ENCODE data around the gene FOXA1.

The FOXA1 gene

DNA sequence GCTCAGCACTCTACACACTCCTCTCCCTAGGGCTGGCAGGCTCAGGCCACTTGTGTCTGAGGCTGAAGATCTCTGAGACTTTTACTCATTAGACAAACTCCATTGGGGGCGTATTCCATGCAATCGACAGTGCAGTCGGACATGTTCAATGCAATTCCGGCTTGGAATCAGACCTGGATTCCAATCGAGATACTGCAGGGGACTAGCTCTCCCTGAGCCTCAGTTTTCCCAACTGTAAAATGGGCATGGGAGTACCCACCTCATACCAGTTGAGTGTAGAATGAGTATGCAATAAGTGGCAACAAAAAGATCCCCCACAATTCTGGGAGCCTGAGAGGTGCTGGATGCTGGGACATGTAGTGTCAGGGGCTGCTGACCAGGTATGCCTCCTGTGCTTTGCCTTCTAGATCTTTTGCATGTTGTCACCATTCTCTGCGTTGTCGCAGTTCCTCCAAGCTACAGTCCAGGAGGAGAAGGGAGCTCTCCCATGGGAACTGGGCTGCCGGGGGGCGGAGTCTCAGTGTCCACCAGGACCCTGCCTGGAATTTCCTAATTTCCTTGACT lies 8.7 kb upstream of the FOXA1 start:
- no peak overlapping the region for H3K27ac ChIP-seq
- H3K4me1 ChIP-seq = no peaks in the 10 kb centered on the region
- no peaks in the 10 kb centered on the region for H3K27me3 ChIP-seq
- no peak overlapping the region for H3K4me2 ChIP-seq
- TF ChIP-seq Cebpa-rat (IDR thresholded peaks at IDR 0.05) = no peak
- no peak overlapping the region for H3K4me3 ChIP-seq
- H3K36me3 ChIP-seq = no peaks in the 10 kb centered on the region
- no peaks in the 10 kb centered on the region for H4K20me1 ChIP-seq
- H3K9ac ChIP-seq = no peak overlapping the region
- peaks cover 14 to 42% (median 21%) of the 10 kb centered on the region in 11 experiments for H3K9me3 ChIP-seq (replicated peaks in 1 of 11)

DNA sequence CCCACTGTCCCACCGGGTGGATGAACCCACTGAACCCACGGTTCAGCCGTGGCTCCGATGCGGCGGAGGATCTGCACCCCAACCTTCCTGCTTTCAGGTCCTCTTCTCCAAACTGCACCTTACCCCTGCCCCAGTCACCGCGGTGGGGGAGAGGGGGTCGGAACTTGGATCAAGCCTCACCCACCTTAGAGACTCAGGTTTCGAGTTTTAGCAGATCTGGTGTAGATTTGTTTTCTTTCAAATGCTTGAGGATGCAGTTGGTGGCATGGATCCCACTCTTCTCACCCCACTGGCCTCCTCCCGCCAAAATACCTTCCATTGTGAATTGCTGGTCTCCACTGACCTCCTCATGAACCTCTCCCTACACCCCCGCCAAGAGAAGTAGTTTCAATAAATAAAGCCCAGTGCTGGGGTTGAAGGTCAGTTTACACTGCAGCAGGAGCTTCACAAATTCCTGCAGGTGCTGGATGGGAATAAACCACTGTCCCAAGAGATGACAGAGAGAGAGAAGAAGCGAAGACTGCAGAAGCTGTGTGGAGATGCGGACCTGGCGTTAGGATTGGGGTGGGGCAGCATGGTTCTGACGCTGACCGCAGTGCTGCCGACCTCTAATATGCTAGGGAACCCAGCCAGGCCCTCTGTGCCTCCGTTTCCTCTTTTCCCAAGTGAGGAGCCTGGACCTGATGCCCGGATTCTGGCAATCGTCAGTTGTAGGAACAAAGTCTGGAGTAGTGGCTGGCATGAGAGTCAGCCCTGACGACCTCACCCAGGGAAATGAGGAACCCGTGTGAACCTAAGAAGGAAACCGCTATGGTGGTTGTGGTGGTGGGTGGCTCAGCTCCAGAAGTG lies 7.8 kb upstream of the FOXA1 start:
- H3K4me3 ChIP-seq = no peak overlapping the region
- no peak overlapping the region for H3K27ac ChIP-seq
- no peaks in the 10 kb centered on the region for H3K36me3 ChIP-seq
- no peak overlapping the region for H3K9ac ChIP-seq
- no peak for TF ChIP-seq Cebpa-rat (IDR thresholded peaks at IDR 0.05)
- no peaks in the 10 kb centered on the region for H3K4me1 ChIP-seq
- H3K27me3 ChIP-seq = no peaks in the 10 kb centered on the region
- H4K20me1 ChIP-seq = no peaks in the 10 kb centered on the region
- H3K4me2 ChIP-seq = no peak overlapping the region
- peaks cover 24 to 52% (median 31%) of the 10 kb centered on the region in 11 experiments for H3K9me3 ChIP-seq (replicated peaks in 1 of 11)

DNA sequence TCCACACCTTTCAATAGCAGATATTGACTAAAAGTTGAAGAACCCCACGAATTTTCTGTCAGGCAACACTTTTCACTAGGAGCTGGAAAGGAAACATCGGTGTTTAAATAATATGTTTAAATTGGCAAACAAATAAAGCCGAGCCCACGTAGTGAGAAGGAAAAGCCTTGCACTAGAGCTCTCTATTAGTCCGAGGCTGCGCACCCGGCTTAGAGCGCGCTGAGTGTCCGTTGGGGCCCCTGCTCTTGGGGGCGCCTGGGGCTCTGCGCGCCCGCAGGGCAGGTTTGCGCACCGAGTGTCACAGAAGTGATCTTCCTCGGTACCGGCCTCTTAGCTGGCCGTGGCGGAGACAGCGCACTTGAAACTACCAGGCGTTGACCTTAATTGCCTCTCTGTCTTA lies 6.8 kb upstream of the FOXA1 start:
- Histone ChIP-seq H3K9ac (no peak overlapping the region), H3K27me3 (no peaks in the 10 kb centered on the region), H3K9me3 (replicated peaks in 1 of 11) (peaks cover 29 to 61% (median 40%) of the 10 kb centered on the region in 11 experiments), H3K36me3 (no peaks in the 10 kb centered on the region), H3K27ac (no peak overlapping the region), H3K4me1 (no peaks in the 10 kb centered on the region), H3K4me2 (no peak overlapping the region), H4K20me1 (no peaks in the 10 kb centered on the region), H3K4me3 (no peak overlapping the region)
- TF ChIP-seq Cebpa-rat (IDR thresholded peaks at IDR 0.05) = no peak

DNA sequence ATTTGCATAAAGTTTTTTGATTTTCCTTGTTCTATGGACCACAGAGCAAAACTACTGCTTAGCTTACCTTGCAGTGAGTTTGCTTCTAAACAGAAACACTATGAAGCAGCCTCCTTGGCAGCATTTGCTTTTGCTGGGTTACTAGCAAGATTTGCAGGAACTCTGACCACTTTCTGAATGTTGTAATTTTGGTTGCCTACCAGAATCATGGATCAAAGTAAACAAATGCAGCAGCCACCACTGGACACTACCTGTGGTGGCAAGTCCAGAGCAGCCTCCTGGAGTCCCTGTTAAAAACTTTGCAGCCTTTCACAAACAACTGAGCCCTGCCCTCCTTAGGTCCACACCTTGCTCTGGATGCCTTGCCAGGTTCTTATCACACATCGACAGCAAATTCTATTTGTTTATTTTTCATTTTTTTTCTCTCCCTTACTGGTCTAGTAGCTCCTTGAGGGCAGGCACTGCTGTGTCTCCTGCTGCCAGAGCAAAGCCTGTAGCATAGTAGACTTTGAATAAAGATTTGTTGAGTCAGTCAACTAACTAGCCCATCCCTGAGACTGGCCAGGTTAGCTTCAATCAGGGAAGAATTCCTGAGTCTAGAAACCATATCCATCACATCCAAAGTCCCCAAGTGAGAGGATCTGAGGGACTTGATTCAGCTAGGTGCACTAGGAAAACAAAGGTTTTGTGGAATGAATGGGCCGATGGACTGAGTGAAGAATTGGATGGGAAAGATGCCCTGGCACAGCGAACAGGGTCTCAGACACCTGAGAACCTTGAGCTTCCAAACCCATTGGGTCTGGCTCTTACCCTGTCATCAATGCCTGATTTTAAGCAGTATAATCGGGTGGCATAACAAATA lies 6.1 kb upstream of the FOXA1 start:
- H3K27ac ChIP-seq = no peak overlapping the region
- H3K27me3 ChIP-seq = no peaks in the 10 kb centered on the region
- H4K20me1 ChIP-seq = no peaks in the 10 kb centered on the region

DNA sequence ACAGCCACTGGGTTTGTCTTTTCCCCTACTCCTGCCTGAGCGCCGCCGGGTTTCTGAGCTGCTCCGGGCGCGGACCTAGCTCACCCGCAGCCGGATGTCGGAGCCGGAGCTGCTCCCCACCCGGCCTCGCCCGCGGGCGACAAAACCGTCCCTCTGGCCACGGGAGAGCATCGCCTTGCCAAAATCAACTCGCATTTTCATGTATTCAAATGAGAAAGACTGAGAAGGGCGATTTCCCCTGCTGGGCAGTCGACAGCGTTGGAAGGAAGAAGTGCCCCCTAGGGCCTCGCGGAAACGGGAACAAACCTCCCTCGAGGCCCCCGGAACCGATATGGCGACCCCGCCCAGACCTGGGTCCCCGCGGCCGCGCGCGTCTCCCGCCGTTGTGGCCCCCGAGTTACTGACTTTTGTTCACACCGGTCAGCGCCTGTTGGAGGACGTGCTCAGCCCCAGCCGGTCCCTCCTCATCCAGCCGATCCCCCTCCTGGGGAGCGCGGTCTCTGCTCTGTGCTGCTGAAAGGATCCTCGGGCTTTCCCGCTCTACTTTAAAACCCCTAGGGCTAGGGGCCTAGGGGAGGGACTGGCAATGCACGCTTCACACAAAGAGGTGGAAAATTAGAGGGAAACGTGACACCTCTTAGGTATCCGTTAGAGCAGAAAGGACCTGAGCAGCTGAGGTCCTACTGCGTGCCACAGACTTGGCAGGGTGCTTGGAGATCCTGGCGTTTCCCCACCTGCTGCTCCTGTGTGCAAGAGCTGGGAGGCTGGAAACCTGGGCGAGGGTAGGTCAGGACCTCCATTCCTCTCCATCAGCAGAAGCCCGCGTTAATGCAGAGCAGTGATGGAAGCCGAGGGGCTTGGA lies 4.7 kb upstream of the FOXA1 start:
- H4K20me1 ChIP-seq = no peaks in the 10 kb centered on the region
- no peak overlapping the region for H3K4me2 ChIP-seq
- no peak for TF ChIP-seq Cebpa-rat (IDR thresholded peaks at IDR 0.05)
- H3K27me3 ChIP-seq = no peaks in the 10 kb centered on the region
- no peak overlapping the region for H3K9ac ChIP-seq
- H3K36me3 ChIP-seq = no peaks in the 10 kb centered on the region
- no peak overlapping the region for H3K27ac ChIP-seq
- no peak overlapping the region; a peak in 1 of 20 replicates for H3K4me3 ChIP-seq
- H3K9me3 ChIP-seq (replicated peaks in 1 of 11) = peaks cover 44 to 82% (median 55%) of the 10 kb centered on the region in 11 experiments
- no peaks in the 10 kb centered on the region for H3K4me1 ChIP-seq

More for the DNA sequence above, 6.1 kb upstream of the FOXA1 start:
- no peaks in the 10 kb centered on the region for H3K36me3 ChIP-seq
- TF ChIP-seq Cebpa-rat (IDR thresholded peaks at IDR 0.05) = no peak
- H3K9me3 ChIP-seq (replicated peaks in 1 of 11) = peaks cover 33 to 69% (median 45%) of the 10 kb centered on the region in 11 experiments
- no peak overlapping the region for H3K4me3 ChIP-seq
- no peak overlapping the region for H3K9ac ChIP-seq
- no peaks in the 10 kb centered on the region for H3K4me1 ChIP-seq
- H3K4me2 ChIP-seq = no peak overlapping the region

DNA sequence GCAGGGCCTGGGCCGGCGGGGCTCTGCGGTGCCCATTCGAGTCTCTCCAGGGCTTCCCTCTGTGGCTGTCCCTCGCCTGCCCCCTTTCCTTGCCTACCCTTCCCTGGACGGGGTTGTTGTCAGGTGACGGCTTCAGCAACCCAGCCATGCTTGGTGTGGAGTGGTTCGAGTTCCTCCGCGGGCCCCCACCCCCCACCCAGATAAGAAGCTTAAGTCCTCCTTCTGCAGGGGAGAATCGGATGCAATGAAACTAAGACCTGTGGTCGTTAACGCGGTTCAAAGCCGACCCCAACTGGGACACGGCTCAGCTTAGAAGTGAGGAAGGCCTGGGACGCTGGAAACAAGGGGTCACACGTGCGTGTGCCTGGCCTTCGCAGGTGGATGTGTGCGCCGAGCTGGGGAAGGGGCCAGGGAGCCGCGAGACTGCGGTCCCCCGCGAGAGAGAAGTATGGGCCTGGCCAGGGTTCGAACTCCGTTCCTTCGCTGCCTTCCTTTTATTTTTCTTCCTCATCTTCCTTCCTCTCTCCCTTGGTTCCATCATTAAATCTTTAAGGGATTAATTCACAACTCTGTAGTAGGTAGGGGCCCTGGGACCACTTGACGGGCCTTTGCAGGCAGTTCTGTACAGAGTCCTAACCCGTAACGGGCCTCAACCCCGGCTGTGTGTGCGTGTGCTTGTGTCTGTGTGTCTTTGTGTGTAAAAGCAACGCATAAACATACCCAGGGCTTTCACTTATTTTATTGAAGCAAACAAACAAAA lies 3.9 kb upstream of the FOXA1 start:
- Histone ChIP-seq H3K9ac (no peak overlapping the region), H3K4me2 (no peak overlapping the region), H3K4me3 (no peak overlapping the region), H3K9me3 (replicated peaks in 1 of 11) (peaks cover 52 to 90% (median 63%) of the 10 kb centered on the region in 11 experiments), H3K4me1 (no peaks in the 10 kb centered on the region), H3K36me3 (no peaks in the 10 kb centered on the region), H3K27me3 (no peaks in the 10 kb centered on the region), H4K20me1 (no peaks in the 10 kb centered on the region), H3K27ac (no peak overlapping the region)
- no peak for TF ChIP-seq Cebpa-rat (IDR thresholded peaks at IDR 0.05)

DNA sequence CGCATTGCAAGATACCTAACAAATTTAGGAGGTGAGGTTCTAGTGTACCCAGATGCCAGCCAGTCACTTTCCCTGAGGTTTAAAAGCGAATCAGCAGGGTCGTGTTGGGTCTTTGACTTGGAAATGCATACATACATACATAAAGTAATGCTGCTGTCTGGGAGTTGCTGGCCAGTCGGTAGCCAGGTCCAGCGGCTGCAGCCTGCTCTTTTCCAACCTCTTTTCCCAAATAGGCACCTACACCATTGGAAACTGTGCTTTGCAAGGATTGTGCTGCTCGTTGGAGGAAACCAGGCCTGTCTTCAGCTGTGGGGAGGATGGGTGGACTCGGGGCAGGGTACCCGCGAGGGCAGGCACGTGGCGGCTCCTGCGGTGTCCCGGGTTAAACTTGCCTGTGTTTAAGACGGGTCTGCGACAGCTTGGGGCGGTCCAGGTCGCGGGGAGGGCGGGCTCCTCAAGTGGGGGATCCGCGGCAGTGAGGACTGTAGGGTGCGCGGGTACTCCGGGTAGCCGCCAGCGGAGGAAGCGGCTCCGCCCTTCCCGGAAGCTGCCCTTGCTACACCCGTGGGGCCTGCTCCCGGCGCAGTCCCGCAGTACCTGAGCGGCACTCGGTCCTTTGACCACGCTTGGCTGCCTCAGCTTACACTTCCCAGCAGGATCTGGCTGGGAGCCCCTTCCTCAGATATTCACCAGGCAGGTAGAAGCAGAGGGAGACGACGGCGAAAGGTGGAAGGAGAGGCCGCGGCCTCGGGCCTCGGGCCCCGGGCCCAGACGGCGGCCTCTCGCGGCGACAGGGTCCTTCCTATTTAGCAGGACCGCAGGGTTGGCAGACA lies 3.1 kb upstream of the FOXA1 start:
- TF ChIP-seq Cebpa-rat (IDR thresholded peaks at IDR 0.05) = no peak
- H3K27ac ChIP-seq = no peak overlapping the region
- H4K20me1 ChIP-seq = no peaks in the 10 kb centered on the region
- H3K27me3 ChIP-seq = no peaks in the 10 kb centered on the region
- H3K9me3 ChIP-seq (replicated peaks in 1 of 11) = peaks cover 57 to 96% (median 69%) of the 10 kb centered on the region in 11 experiments
- H3K9ac ChIP-seq = no peak overlapping the region
- no peaks in the 10 kb centered on the region for H3K4me1 ChIP-seq
- H3K4me3 ChIP-seq = no peak overlapping the region
- no peak overlapping the region for H3K4me2 ChIP-seq
- no peaks in the 10 kb centered on the region for H3K36me3 ChIP-seq
